ENCODE measurements around the gene SORBS1.
"Not testable (repeated sequence)": the region's sequence is repeated elsewhere in the genome, so short reads cannot be mapped to it uniquely, and the experiment has no call there.

The SORBS1 gene

DNA sequence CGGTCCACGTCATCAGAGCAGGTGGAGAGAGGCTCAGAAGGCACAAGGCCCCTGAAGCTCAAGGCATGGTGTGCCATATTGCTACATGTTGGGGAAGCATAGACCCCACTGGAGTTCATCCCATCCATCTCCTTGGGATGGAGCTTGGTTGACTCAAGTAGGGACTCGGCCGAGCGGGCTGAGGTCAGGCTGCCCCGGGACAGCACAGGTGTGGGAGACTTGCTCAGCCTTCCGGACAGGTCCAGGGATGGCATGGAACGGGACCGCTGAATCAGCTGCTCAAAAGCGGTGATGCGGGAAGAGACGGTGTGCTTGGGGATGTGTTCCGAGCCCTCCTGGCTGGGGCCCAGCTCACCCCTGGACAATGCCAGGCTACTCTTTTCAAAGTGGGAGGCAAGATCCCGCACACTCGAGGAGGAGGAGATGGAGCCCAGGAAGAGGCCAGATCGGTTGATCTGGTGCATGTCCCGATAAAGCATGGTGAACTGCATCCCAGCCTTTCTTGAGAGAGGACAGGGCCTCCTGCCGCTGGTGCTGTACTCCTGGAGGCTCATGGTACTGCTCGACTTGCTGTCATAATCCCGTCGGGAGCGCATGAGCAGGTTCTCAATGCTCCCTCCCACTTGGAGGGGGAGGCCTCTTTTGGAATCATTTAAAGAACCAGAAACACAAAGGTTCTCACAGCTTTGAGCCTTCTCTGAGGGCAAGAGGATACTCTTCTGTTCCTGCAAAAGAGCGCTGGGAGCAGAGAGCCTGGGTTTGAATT is 204.8 kb downstream of the SORBS1 start:
- H3K9ac ChIP-seq (ENCODE audit: low read depth, low read length): no peak overlapping the region
- no peaks in the 10 kb centered on the region for H3K36me3 ChIP-seq (ENCODE audit: insufficient read depth, low read length)
- H3K9me3 ChIP-seq (ENCODE audit: control insufficient read depth, insufficient read depth, low read length): no peaks in the 10 kb centered on the region
- H3K4me1 ChIP-seq (ENCODE audit: insufficient read depth, low read length): no peaks in the 10 kb centered on the region

DNA sequence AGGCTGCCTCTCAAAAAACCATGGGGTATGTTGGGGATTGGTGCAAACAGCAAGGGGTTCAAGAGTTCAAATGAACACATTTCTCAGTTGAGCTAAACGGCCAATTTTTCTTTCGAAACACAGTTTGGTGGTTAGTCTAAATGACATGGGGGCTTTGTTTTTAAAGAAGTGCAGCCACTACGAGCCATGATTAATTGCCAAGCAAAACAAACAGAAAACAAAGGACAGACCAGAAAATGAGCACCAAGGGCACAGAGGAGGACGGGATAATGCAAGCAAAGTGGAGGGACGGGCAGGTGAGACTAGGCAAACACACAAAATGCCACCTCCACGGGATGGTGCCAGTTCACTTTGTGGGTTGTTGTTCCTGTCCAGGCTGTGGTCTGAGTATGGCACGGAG is 205.9 kb downstream of the SORBS1 start:
- no peak overlapping the region for H3K9ac ChIP-seq (ENCODE audit: low read depth, low read length)
- no peaks in the 10 kb centered on the region for H3K4me1 ChIP-seq (ENCODE audit: insufficient read depth, low read length)
- no peaks in the 10 kb centered on the region for H3K36me3 ChIP-seq (ENCODE audit: insufficient read depth, low read length)
- H3K9me3 ChIP-seq (ENCODE audit: control insufficient read depth, insufficient read depth, low read length): no peaks in the 10 kb centered on the region

DNA sequence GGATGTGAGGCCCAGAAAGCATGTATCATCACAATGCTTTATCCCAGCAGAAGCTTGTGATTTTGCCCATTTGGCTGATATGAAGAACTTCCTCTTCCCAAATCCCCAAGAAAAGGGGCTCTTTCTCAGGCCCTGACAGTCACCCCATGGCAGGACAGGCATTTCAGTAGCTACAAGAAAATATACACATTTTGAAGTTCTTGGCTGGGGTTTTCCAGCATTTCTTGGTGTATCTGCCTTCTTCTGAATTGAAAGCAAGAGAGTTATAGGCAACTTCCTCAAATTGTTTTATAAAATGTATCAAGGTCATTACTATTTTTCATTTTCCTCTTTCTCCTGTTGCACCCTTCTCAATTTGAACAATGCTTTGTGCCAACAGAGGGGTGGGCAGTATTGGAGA is 207.1 kb downstream of the SORBS1 start:
- Histone ChIP-seq H3K9ac (ENCODE audit: low read depth, low read length) (no peak overlapping the region), H3K4me1 (ENCODE audit: insufficient read depth, low read length) (no peaks in the 10 kb centered on the region), H3K9me3 (ENCODE audit: control insufficient read depth, insufficient read depth, low read length) (no peaks in the 10 kb centered on the region), H3K36me3 (ENCODE audit: insufficient read depth, low read length) (no peaks in the 10 kb centered on the region)

DNA sequence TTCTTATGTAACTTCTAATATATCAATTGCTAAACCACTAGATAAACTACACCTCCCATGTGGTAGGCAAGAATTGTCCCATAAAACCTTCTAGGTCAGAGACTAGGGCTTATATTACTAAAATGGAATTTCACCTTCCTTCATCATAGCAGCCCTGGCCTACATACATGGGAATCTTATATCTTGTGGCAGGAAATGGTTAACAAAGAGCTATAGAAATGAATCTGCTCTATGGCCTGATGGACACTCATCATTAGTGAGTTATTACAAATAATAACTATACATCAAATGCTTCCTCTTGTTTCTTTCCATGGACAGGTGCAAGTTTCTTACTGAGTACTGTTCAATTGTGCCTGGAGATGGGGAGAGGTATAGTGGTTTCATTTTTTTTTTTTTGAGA is 208.0 kb downstream of the SORBS1 start:
- Histone ChIP-seq H3K9ac (ENCODE audit: low read depth, low read length) (no peak overlapping the region), H3K4me1 (ENCODE audit: insufficient read depth, low read length) (no peaks in the 10 kb centered on the region), H3K9me3 (ENCODE audit: control insufficient read depth, insufficient read depth, low read length) (no peaks in the 10 kb centered on the region), H3K36me3 (ENCODE audit: insufficient read depth, low read length) (no peaks in the 10 kb centered on the region)

DNA sequence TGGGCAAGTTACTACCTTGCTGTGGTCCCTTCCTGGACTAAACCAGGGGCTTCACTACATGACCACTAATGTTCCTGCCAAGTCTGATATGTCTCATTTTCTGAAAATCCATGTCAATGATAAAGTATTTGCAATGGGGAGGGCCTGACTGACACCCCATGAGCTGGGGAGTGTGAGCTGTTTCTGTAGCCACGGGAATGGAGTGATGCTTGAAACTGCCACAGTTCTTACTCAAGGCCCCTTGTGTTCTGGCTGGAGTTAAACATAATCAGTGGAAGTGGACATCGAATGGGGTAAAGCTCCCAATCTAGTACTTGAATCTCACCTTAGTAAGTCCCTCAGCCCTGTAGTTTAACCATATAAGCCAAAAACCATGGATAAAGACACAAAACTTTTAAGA is 208.5 kb downstream of the SORBS1 start:
- H3K9me3 ChIP-seq (ENCODE audit: control insufficient read depth, insufficient read depth, low read length): no peaks in the 10 kb centered on the region
- H3K36me3 ChIP-seq (ENCODE audit: insufficient read depth, low read length): no peaks in the 10 kb centered on the region
- no peaks in the 10 kb centered on the region for H3K4me1 ChIP-seq (ENCODE audit: insufficient read depth, low read length)
- H3K9ac ChIP-seq (ENCODE audit: low read depth, low read length): no peak overlapping the region

DNA sequence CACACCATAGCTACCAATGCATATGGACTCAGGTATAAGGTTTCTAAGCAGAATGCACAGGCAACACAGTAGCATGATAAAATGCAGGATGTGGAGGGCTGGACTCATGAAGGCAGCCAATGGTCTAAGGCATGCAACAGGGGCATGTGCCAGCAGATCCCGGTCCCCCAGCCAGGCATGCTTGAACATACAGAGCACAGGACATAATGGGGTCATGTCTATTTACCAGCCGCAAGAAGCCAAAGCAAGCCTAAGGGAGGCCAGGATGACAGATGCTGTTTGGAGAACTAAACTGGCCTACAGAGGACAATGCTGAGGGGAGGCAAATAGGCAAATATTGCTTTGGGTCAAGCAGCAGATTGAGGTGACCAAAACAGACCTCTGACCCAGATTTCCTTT is 210.3 kb downstream of the SORBS1 start:
- Histone ChIP-seq H3K9me3 (ENCODE audit: control insufficient read depth, insufficient read depth, low read length) (no peaks in the 10 kb centered on the region), H3K9ac (ENCODE audit: low read depth, low read length) (no peak overlapping the region), H3K36me3 (ENCODE audit: insufficient read depth, low read length) (no peaks in the 10 kb centered on the region), H3K4me1 (ENCODE audit: insufficient read depth, low read length) (peaks cover 6% of the 10 kb centered on the region)

DNA sequence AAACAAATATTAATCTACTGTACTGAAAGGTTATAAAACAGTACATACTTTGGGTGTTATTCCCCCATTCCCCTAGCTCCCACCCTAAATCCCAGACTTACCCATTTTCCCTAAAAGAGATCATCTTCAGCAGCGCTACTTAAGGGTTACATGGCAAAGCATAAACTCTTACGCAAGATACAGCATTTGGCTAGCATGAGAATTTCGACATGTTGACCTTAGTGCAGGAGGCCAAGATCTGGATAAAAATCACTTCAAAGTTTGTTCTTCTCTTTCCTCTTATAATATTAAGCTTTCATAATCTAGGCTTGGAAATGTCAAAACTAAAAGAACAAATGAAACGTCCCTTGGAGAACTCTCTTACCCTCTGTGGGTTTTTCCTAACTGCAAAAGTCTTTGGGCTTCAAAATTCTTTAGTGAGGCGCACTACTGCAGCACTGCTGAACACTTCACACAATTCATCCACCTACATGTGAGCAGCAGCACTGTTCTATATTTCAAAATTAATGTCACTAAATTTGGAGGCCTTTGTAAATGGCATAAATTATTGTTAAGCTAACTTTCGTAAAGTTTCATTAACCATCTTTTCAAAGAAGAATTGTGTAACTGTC is 210.8 kb downstream of the SORBS1 start:
- Histone ChIP-seq H3K4me1 (ENCODE audit: insufficient read depth, low read length) (peaks cover 6% of the 10 kb centered on the region), H3K9me3 (ENCODE audit: control insufficient read depth, insufficient read depth, low read length) (no peaks in the 10 kb centered on the region), H3K36me3 (ENCODE audit: insufficient read depth, low read length) (no peaks in the 10 kb centered on the region), H3K9ac (ENCODE audit: low read depth, low read length) (no peak overlapping the region)

DNA sequence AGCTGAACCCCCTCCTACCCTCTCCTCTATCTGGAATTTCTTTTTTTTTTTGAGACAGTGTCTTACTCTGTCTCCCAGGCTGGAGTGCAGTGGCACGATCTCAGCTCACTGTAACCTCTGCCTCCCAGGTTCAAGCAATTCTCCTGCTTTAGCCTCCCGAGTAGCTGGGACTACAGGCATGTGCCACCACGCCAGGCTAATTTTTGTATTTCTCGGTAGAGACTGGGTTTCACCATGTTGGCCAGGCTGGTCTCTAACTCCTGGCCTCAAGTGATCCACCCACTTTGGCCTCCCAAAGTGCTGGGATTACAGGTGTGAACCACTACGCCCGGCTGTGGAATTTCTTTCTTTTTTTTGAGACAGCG is 213.8 kb downstream of the SORBS1 start:
- not testable (repeated sequence) for H3K36me3 ChIP-seq (ENCODE audit: insufficient read depth, low read length); H3K9ac ChIP-seq (ENCODE audit: low read depth, low read length); H3K9me3 ChIP-seq (ENCODE audit: control insufficient read depth, insufficient read depth, low read length)
- H3K4me1 ChIP-seq (ENCODE audit: insufficient read depth, low read length): peaks cover 14% of the 10 kb centered on the region

DNA sequence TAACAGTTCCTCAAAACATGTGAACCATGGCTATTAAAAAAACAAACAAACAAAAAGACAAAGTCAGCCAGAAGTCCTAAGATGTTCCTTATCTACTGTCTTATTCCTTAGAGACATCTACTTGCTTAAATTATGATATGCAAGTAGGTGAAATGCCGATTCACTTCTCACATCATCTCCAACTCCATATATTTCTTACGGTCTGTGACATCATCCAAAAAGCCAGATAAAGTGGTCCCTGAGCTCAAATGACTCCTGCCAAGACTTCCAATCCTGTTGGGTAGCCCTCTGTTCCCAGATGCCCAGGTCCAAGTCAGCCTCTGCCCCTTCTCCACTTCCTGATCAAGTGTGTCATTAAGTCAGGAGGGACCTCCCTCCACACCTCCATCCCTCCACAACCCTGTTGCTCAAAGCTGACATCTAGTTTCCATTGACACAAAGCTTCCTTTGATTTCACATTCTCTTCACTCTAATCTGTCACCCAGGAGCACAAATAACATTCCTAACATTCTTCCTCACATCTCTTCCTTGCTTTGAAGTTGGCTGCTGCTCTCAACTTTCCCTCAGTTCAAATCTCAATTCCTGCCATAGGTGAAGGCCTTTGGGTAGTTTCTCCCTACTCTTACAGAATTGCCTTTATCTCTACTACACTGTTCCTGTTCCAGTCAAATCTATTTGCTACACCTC is 214.3 kb downstream of the SORBS1 start:
- H3K9me3 ChIP-seq (ENCODE audit: control insufficient read depth, insufficient read depth, low read length): no peaks in the 10 kb centered on the region
- peaks cover 14% of the 10 kb centered on the region for H3K4me1 ChIP-seq (ENCODE audit: insufficient read depth, low read length)
- no peak overlapping the region for H3K9ac ChIP-seq (ENCODE audit: low read depth, low read length)
- H3K36me3 ChIP-seq (ENCODE audit: insufficient read depth, low read length): no peaks in the 10 kb centered on the region

DNA sequence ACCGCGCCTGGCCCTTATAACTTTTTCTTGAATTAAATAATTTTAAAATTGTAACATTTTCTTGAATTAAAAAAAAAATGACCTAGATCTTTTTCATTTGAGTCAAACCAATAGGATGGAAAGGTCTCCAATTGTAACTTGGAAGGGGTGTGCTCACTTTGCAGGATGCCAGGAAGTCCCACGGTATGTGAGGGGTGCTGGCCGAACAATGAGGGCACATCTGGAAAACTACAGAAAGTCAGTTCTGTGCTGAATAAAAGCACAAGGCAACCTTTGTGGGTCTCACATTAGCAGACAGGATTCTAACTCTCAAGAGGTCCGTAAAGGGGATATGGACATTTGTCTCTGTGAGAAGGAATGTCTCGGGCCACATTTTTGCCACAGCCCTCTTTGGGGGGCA is 217.6 kb downstream of the SORBS1 start:
- no peaks in the 10 kb centered on the region for H3K9me3 ChIP-seq (ENCODE audit: control insufficient read depth, insufficient read depth, low read length)
- peaks cover 14% of the 10 kb centered on the region for H3K4me1 ChIP-seq (ENCODE audit: insufficient read depth, low read length)
- no peak overlapping the region for H3K9ac ChIP-seq (ENCODE audit: low read depth, low read length)
- no peaks in the 10 kb centered on the region for H3K36me3 ChIP-seq (ENCODE audit: insufficient read depth, low read length)

DNA sequence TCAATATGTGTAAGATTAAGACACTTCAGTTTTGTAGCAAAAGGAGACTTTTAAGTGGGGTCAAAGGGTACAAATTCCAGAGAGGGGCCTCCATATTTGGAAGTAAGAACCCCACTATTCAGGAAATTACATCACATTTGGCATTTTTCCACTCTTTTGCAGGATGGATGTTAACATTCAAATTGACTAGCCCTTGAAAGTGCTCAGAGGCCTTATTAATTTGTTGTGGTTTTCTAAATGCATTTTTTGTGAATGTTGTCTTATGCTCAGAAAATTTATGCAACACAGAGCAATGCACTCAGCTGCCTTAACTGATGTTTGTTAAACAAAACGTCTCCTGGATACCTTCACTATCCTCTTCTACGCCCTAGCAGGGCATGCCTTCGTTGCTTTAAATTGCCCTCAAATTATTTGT is 219.4 kb downstream of the SORBS1 start:
- H3K4me1 ChIP-seq (ENCODE audit: insufficient read depth, low read length): peaks cover 8% of the 10 kb centered on the region
- H3K9me3 ChIP-seq (ENCODE audit: control insufficient read depth, insufficient read depth, low read length): no peaks in the 10 kb centered on the region
- H3K9ac ChIP-seq (ENCODE audit: low read depth, low read length): no peak overlapping the region
- no peaks in the 10 kb centered on the region for H3K36me3 ChIP-seq (ENCODE audit: insufficient read depth, low read length)

DNA sequence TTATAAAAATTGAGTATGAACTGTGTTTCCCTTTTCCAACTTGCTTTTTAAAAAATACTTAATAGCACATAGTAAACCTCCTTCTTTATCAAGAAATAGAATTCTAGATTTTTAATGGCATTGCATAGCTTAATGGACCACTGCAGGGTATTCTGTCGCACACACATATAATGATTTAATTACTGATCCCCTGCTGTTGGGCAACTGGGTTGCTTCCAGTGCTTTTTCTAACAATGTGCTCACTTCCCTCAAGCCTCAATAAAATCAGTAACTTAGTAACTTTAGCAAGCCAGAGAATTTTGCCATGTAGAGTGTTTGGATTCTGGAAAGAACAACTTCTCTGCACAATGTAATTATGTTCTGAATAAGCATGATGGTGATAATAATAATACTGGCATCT is 221.3 kb downstream of the SORBS1 start:
- Histone ChIP-seq H3K4me1 (ENCODE audit: insufficient read depth, low read length) (peaks cover 8% of the 10 kb centered on the region), H3K9ac (ENCODE audit: low read depth, low read length) (no peak overlapping the region), H3K9me3 (ENCODE audit: control insufficient read depth, insufficient read depth, low read length) (no peaks in the 10 kb centered on the region), H3K36me3 (ENCODE audit: insufficient read depth, low read length) (no peaks in the 10 kb centered on the region)

DNA sequence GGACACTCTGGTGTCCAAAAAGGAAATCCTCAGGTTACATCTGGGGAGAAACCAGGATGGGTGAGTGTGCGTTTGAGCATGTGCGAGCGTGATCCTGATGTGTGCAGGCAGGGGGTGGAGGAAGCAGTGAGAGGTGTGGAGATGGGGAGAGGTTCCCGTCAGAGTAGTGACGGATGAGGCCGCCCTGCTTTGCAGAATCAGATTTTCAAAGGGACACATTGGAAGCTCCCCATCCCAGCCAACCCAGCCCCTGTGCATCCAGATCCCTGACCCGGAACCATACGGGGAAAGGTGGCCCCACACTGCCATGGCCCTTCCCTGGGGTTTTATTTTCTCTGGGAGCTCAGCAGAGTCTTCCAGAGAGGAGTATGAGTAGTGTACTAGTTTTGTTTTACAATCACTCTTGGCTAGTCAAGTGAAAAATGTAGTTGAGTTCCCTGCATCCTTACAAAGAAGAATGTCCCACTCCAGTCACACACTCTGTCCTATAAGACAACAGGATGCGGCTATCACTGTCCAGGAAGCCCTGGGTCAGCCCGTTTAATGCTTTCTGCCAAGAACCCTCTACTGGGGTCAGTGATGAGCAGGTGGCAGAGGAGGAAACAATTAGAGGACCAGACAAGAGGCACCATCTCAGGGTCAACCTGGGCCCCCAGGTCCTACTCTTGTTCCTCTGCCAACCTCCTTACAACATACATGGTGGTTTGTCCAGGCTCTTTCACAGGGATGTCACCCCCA is 223.6 kb downstream of the SORBS1 start:
- Histone ChIP-seq H3K36me3 (ENCODE audit: insufficient read depth, low read length) (no peaks in the 10 kb centered on the region), H3K9me3 (ENCODE audit: control insufficient read depth, insufficient read depth, low read length) (no peaks in the 10 kb centered on the region), H3K9ac (ENCODE audit: low read depth, low read length) (no peak overlapping the region), H3K4me1 (ENCODE audit: insufficient read depth, low read length) (no peaks in the 10 kb centered on the region)

DNA sequence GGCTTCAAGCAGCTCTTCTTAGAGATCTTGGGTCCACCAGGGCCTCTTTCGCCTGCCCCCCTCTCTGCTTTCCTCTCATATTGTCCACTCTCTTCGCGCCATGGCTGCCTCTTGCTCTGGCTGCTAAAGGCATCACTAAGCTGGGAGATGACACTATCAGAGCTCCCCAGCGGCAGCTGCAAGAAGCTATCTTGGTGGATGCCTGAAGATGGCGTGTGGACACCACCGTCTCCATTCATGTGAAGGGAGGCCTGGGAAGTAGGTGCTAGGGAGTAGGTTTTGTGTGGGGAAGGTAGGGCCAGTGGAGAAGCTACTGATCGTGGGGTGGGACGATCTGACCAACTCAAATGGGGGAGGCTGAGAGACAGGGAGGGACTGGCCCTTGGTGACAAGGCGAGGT is 224.5 kb downstream of the SORBS1 start:
- Histone ChIP-seq H3K36me3 (ENCODE audit: insufficient read depth, low read length) (no peaks in the 10 kb centered on the region), H3K9ac (ENCODE audit: low read depth, low read length) (no peak overlapping the region), H3K9me3 (ENCODE audit: control insufficient read depth, insufficient read depth, low read length) (no peaks in the 10 kb centered on the region), H3K4me1 (ENCODE audit: insufficient read depth, low read length) (no peaks in the 10 kb centered on the region)

Data from ES-I3 (cell line).